NCI-H2029 (cell line): ENCODE results near the gene UPP1.
A peak's percentile ranks its signal among the peaks of the same experiment; 100 is the strongest.

Source experiments
- DNase-seq: peaks from one replicate; lab custom pipeline; 2025; lab: John Stamatoyannopoulos, UW

Gene UPP1

DNA sequence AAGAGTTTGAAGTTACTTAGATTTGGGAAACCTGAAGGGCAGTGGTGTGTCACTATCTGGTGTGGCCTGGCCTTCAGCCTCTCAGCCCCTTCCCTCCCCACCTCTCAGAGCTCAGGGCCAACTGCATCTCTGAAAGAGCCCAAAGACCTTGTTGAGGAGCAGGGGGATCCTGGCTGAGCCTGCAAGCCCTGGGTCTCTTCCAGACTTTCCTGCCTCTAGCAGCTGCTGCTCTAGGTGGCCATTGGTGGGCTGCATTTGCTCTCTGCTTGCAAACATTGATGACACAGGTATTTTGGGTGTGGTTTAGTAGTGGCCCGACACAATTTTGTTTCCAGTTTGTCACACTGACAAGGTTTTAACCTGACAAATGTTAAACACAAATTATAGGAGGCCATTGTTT is 3.1 kb upstream of the UPP1 start:
- no peak for DNase-seq

DNA sequence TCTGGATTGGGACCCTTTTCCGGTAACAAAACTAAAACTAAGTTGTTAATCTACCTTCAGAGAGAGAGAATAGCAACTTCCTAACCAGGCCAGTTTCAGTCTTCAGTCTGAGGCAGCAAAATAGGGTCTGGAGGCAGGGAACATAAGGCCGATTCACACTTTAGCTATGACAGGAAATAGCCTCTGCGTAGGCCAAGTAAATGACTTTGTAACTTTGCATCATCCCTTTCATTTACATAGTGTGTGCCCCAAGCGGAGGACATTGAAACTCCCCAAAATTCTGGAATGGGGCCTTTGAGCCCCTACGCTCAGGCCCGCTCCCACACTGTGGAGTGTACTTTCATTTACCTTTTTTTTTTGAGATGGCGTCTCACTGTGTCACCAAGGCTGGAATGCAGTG is 1.7 kb upstream of the UPP1 start:
- no peak for DNase-seq

DNA sequence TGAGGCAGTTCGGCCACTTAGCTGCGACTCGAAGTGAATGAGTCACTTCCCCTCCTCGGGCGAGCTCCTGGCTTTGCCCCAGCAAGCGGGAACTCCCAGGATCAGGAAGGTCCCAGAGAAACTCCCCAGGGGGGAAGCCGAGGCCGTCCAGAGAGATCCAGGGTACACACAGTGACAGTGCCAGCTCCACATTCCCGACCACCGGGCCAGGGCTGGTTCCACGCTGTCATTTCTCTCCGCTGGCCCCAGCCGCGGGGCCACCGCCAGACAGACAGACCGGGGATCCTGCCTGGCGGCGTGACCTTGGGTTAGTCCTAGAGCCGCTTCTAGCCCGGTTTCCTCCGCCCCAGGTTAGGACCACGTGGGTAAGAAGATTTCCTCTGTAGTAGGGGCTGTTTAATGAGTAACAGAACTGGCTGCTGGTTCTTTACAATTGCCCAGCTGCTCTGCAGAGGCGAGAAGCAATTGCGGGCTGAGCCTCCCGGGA is 463 bp upstream of the UPP1 start:
- peak; percentile 59 for DNase-seq

DNA sequence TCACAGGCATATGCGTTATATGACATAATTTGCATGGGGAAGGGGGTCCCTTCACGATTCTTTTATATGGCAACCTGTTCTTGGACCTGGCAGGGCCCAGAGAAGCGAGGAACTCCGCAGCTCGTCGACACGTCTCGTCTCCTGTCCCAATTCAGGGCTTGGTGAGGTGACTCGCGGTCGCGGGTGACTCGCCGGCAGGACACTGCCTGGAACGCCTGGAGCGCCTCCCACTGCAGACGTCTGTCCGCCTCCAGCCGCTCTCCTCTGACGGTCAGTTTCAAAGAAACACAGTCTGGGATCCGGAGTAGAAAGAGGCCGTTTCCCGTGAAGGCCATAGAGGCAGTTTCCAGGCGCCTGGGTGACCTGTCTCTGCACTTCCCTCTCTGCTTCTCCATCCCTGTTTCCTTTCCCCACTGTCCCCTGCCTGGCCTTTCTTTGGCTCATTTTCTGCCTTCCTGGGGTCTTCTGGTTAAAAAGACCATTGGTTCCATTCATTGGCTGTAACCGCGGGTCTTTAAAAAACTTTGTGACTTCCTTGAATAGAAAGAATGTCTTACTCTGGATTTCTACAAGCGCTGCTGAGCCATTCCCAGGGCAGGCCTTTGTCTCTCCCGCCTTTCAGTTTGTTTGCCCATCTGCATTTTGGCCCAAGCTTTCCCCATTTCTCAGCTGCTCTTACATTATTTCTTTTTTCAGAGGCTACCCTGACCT is 1.2 kb downstream of the UPP1 start:
- no peak for DNase-seq

DNA sequence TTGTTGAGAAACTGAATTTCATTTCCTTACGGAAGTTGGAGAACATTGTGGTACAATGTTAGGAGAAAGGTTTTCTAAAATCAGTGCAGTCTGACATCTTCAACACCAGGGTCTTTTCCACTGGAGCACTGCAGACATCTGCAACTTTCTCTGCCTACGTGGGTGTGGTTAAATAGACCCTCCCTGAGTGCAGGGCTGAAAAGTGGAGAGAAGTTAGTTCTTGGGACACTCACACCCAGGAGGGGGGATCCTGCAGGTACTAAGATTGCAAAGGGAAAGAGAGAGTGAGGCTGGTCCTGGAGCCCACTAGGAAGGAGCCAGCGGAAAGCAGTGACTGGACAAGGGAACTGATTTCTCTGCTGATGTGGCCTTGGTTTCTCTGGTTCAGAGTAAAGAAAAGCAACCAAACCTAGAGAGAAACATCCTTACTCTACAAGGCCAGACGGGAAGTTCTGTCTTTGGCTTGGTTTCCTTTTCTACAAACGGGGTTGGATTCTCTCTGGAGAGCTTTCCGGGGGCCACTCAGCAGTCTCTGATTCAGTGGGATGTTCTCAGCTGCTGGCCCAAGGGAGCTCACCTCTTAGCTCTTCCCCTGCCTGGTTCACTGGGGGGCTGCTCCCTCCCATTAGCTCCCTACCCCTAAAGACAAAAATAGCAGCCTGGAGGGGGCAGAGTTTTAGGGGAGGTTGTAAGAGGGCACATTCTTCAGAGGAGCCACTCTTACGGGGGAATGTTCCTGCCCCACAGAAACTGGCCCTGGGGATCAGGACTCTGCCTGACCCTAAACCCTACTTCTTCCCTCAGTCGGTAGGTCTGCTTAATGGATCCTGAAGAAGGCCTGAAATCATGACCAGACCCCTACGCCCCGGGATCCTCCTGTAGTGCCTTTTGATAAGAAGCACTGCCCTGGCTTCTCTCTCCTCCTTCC is 2.7 kb downstream of the UPP1 start:
- no peak for DNase-seq

DNA sequence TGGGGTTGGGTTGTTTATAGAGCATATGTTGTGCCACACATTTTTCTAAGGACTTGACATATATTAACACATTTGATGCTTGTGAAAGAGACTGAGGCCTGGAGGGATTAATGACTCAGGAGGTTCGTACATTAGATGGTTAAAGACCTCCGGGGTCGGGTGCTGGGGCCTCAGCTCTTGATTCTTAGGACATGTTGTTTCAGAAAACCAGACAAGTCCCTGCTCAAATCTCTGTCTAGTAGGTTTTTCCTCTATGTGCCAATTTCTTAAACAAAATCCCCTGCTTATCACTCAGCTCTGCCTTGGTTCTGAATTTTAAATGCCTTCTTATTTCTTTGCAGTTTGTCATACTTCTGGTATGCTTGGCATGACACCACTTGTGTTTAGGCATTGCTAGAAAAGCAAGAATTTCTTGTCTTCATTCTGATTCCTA is 5.8 kb downstream of the UPP1 start:
- DNase-seq = no peak

DNA sequence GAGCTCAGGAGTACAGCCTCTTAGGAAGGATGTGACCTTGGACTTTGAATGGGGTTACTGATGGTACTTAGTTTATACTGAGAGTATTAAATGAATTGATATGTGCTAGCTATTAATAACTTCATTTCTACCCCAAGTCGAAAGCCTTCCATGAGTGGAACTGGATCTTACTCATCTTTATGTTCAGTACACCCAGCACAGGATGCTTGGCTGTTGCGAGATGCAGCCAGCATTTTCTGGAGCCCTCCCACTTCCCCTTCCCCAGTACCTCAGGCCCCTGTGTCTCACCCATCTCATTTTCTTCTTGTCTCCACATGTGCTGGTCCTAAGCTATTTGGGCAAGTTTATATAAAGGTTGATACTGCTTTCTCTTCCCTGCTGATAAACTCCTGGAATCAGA is 7.2 kb downstream of the UPP1 start:
- no peak for DNase-seq

DNA sequence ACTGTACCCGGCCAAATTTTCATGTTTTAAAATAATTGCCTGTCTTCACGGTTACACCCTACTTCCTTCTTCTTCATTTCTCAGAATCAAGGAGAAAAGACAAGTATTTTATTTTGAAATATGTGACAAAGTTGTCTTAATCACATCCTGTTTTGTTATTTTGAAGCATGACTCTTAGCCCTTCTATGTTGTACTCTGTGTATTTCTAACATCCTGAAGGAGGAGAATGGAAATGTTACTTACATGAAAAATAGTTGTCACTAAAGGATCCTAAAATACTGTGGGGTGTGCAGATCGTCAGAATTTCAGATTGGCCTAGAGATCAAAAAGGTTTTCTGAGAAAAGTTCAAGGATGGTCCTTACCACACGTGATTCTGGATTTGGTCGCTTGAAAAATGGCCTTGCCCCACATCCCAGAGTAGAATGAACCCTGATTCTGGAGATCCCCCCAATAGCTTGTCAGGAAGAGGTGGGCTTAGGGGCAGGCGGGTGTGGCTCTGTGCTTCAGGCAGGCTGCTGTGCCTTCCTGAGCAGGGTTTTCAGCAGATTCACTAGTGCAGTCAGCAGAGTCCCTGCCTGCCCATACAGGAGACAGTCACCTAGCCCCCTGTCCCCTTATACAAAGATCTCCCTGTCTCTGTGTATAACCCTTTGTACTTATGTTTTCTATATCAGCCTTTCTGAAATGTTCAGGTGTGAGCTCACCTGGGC is 8.6 kb downstream of the UPP1 start:
- no peak for DNase-seq

DNA sequence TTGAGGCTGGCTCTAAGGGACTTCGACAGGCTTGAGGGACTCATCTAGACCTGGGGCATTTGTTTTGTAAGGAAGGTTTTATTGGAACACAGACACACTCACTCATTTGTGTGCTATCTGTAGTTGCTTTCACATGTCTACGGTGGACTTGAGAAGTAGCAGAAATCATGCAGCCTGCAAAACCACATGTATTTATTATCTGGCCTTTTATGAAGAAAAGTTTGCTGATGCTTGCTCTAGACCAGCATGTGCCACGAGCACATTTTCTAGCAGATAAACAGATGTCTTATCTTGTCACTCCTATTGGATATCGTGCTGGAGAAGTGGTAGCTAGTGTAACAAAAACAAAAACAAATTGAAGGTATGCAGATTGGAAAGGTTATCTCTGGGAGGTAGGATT is 9.8 kb downstream of the UPP1 start:
- no peak for DNase-seq

DNA sequence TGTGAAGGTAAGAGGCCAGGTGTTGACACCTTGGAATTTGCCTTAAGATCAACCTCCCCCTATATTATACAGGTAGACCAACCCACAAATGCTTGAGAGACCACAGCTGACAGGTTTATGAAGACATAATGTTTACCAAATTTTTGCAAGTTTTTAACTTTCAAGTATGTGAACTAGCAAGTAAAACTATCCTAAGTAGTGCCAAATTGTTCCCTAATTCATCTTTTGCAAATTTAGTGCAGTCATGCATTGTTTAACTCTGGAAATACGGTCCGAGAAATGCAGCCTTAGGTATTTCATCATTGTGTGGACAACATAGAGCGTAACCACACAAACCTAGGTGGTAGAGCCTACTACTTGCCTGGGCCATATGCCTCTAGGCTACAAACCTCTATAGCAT is 10.7 kb downstream of the UPP1 start:
- no peak for DNase-seq

DNA sequence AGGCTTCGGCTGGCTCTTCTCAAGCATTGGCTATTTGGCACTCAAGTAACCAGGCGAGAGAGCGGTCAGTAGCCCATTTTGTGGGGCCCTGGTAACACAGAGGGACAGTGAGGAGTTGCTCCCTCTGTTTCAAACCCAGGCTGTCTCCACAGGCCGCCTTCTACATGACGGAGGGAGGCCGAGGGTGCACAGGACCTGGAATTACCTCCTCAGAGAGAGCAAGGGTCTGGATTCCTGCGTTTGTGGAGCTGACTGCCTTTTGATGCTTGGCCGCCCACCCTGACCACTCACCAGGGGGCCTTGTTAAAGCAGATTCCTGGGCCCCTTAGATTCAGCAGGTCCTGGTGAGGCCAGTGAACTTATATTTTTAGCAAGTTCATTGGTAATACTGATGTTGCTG is 12.3 kb downstream of the UPP1 start:
- DNase-seq = no peak

DNA sequence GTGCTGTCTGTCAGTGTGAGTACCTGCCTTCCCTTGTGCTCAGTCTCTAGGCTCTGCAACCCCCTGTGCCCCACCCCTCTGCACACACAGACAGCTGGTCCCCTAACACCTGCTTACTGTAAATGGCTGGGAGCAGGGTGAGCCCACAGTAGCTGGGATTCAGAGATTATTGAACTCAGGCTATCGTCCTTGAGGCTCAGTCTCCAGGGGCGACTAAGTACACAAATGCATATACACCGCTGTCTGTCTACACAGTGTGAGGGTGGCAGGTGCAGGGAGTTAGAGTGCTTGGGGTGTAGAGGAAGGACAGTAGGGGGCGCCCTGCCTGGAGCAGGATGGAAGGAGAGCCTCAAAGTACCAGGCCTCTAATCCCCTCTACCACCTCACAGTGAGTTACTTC is 12.9 kb downstream of the UPP1 start:
- DNase-seq = no peak

DNA sequence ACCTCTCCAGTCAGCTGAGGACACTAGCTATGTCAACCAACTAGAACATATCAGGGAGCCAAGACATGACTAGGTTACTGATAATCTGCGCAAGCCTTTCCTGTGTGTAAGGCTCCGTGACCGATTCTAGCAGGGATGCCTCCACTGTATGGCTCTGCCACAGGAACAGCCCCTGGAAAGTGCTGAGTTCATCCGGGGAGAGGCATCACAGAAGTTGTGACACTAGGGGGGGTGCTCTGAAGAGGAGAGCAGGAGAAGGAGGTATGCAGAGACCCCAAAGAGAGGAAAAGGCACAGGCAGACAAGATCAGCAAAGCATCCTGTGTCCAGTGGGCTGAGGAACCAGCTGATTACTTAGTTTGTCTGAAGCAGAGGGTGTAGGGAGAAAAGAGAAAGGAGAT is 13.5 kb downstream of the UPP1 start:
- no peak for DNase-seq

DNA sequence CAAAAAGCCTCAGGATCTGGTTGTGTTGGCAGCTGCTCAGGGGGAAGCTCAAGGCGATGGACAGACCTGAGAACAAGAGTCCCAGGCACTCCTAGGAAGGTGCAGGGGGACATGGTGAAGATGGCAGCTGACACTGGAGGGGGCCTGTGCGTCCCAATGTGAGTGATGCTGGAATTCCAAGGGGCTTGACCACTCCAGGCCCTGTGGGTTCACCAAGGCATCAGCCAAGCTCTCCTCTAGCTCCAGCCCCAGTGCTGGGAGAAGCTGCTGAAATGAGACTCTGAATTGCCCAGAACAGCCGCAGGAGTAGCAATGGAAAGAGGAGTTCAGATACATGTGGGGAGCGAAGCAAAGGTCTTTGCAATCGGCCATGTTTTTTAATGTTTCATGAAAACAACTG is 16.0 kb downstream of the UPP1 start:
- no peak for DNase-seq

DNA sequence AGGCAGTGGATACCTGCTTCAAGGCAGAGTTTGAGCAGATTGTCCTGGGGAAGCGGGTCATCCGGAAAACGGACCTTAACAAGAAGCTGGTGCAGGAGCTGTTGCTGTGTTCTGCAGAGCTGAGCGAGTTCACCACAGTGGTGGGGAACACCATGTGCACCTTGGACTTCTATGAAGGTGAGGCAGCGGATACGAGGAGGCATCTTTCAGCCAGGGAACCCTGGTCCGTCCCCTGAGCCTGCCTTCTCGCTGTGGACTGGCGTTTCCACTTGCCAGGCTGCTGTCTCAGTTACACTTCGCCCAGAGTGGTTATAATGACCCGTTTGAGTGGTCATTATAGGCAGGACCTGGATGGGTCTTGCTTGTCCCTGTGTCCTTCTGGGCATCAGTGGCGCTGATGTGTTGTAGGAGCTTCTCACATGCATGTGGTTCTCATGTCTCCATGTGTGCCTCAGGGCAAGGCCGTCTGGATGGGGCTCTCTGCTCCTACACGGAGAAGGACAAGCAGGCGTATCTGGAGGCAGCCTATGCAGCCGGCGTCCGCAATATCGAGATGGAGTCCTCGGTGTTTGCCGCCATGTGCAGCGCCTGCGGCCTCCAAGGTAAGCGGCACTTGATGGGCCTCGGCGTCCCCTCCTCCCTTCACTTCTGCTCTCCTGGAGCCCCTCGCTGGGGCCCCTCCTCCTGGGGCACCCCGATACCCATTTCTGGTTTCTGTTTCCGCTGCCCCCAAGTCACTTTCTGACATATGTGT is 18.0 kb downstream of the UPP1 start:
- DNase-seq = no peak

DNA sequence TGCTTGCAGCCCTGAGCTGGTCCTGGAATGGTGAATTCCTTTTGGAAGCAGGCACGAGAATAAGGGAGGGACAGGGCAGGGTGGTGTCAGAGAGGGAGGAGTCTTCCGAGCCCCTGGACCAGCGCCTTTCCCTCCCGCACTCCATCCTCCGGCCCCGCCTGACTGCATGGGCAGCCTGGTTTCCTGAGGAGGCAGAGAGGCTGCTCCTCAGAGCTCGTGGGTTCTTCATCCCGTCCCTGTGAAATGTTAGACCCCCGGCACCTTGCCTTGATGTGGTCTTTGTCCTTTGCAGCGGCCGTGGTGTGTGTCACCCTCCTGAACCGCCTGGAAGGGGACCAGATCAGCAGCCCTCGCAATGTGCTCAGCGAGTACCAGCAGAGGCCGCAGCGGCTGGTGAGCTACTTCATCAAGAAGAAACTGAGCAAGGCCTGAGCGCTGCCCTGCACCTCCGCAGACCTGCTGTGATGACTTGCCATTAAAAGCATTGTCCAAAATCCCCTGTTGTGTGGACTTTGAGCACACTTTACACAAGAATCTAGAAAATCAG is 18.9 kb downstream of the UPP1 start:
- DNase-seq = no peak

DNA sequence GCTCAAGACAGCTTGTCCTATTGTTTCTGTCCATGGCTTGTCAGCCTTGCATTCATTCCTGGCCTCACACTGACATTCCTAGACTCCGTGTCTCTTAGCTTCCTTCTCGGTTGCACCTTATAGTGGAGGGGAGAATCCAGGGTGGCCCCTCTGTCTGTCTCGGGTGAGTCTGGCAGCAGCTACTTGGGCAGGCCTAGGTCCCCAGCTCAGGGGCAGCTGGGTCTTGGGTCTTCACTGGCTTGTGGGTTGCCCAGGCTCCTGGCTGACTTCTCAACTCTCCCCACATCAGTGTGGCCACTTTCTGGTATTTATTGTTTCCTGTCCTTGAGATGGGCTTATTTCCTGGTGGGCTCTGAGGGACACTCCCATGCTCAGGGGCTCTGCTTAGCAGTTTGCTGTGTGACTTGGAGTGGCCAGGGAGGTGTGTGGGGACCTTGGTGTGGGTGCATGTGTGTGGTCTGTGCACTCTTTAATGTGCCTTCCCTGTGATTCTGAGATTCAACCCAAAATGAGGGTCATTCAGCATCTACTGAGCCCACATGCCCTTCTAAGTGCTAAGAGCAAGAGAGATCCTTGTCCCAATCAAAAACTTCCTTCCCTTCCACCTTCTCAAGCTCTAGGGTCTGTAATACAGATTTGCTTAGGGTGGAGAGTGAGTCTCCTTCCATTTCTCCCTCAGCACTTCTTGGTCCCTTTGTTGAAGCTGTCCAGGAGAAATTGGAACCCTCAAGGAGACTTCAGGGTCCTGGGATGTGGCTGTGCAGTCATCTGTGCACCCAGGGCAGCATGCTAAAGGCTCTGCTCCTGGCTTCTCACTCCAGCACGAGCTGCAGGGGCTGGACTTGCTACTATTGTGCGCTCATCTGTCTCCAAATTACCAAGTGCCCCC is 20.1 kb downstream of the UPP1 start:
- DNase-seq = no peak

DNA sequence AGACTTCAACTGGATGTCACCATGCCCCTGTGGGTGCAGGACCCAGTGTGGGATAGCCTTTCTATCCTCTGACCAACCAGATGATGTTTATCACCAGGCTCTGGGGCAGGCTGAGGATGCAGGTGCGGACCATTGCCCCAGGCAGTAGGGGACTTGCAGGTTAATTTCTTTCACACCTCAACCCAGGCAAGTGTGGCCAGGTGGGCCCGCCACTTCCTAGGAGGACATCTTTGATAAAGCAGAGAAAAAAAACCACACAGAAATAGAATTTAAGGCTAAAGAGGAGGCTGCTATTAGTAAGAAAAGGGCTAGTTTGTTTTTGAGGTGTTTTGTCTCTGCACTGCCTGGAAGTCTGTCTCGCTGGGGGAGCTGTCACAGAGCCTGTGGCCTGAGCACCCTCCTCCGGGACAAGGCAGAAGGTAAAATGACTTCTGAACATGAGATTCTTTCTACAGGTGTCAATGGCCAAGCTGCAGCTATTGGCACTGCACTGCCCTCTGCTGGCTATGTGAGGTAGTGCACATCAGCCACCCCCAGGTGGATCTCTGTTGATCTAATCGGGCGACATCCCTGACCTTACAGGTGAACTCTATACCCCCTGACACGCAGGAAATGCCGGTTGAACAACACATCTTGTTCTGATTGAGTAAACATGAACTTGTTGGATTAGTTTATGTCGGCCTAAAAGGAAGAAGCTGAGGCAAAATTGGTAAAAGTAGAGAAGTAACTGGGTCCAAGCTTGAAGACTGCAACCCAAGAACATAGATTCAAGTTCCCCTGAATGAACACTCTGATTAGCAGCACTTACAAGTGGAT is 21.0 kb downstream of the UPP1 start:
- DNase-seq = peak; percentile 36

DNA sequence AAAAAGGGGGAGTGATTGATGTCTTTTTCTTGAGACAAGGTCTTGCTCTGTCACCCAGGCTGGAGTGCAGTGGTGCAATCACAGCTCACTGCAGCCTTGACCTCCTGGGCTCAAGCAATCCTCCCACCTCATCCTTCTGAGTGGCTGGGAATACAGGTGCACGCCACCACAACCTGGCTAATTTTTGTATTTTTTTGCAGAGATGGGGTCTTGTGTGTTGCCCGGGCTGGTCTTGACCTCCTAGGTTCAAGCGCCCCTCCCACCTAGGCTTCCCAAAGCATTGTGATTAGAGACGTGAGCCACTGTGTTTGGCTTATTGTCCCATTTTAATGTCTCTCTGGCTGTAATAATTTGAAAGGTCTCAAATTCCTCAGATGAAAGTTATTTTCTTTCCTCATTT is 21.8 kb downstream of the UPP1 start:
- DNase-seq = no peak

DNA sequence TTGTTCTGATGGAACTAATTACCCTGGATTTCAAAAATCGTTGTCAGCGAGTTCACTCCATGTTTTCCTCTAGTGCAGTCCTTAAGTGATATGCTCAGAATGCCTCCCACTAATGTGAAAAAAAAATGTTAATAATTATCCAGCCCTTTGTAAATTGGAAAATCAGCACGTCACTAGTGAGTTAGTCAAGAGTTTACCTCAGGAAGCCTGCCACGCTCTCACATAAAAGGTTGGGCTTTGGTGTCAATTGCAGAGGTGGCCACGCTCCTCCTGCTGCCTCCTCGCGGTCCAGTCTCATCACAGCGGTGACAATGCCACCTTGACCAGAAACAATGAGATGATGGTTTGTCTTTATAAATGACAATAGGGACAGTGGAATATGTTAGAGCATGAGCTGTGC is 22.5 kb downstream of the UPP1 start:
- no peak for DNase-seq
